HG03378 (cell line): ENCODE measurements around the gene MINK1.
A peak's percentile ranks its signal among the peaks of the same experiment; 100 is the strongest.
"Not testable (repeated sequence)": the region's sequence is repeated elsewhere in the genome, so short reads cannot be mapped to it uniquely, and the experiment has no call there.

Experiments
- ATAC-seq: cut with Tn5 transposase; IDR thresholded peaks from one replicate; pipeline ENCODE4 v1.9.1; 2021; ENCODE audit warnings: mild to moderate bottlenecking, moderate library complexity; ENCODE audit not compliant: unreplicated experiment

Gene MINK1

DNA sequence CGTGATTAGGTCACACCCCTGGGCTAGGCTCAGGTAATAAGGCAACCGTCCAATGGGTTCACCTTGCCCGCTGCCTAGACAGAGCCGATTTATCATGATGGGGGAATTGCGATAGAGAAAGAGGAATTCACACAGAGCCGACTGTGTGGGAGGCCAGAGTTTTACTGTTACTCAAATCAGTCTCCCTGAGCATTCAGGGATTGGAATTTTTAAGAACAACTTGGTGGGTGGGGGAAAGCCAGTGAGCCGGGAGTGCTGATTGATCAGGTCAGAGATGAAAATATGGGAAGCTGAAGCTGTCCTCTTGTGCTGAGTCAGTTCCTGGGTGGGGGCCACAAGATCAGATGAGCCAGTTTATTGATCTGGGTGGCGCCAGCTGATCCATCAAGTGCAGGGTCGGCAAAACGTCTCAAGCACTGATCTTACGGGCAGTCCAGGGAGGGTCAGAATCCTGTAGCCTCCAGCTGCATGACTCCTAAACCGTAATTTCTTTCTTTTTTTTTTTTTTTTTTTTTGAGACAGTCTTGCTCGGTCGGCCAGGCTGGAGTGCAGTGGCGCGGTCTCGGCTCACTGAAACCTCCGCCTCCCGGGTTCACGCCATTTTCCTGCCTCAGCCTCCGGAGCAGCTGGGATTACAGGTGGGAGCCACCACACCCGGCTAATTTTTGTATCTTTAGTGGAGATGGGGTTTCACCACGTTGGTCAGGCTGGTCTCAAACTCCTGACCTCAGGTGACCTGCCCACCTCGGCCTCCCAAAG lies 93.6 kb downstream of the MINK1 start:
- ATAC-seq = not testable (repeated sequence)

DNA sequence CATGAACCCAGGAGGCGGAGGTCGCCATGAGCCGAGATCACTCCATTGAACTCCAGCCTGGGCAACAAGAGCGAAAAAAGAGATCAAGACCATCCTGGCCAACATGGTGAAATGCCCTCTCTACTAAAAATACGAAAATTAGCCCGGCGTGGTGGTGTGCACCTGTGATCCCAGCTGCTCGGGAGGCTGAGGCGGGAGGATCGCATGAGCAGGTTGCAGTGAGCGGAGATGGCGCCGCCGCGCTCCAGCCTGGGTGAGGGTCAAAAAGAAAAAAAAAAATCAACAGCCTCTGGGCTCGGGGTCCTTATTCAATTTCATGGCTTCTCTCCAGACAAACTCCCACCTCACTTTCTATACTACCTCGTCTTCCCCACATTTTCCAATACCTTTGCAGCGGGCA lies 95.7 kb downstream of the MINK1 start:
- no peak for ATAC-seq

DNA sequence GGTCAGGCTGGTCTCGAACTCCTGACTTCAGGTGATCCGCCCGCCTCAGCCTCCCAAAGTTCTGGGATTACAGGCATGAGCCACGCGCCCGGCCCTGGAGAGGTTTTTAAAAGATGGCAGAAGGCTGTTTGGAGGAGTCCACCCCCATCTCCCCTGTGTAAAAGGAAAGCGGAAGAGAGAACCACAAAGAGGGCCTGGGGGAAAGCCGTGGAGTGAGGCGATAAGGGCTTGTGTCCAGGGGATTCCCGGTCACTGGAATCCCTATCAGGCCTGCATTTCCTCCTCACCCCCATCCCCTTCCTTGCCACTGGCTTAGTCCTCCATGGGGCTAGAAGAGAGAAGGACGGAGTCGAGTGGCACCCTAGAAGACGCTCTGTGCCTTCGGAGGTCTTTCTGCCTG lies 98.8 kb downstream of the MINK1 start, which contains the start of gene GP1BA:
Gene GP1BA, plus strand, starts transcription at position 315 of the 400 bp plus-strand sequence. CDS start 328 bp downstream, outside the sequence.
- no peak for ATAC-seq

DNA sequence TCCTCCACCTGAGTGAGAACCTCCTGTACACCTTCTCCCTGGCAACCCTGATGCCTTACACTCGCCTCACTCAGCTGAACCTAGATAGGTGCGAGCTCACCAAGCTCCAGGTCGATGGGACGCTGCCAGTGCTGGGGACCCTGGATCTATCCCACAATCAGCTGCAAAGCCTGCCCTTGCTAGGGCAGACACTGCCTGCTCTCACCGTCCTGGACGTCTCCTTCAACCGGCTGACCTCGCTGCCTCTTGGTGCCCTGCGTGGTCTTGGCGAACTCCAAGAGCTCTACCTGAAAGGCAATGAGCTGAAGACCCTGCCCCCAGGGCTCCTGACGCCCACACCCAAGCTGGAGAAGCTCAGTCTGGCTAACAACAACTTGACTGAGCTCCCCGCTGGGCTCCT lies 99.6 kb downstream of the MINK1 start:
- no peak for ATAC-seq

GRCh38 chr17:4933646-4934045 lies 100.5 kb downstream of the MINK1 start:
- ATAC-seq = no peak

GRCh38 chr17:4934173-4934979 lies 101.2 kb downstream of the MINK1 start:
- no peak for ATAC-seq

DNA sequence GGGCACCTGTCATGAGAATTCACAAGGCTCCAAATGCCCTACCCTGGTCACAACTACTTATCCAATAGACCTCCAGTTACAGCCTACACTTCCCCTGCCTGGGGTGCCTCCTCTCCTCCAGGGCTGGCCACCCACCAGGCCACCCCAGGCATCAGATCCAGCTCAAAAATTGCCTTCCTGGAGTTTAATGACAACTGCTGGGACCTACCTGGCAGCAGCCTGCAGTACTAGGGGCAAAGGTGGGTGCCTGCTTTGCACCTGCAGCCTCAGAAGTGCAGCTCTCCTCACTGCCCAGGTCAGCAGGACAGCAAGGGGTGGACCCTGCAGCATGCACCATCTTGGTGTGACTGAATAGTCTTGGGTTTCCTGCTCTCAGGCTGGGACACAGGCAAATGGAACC lies 102.5 kb downstream of the MINK1 start:
- no peak for ATAC-seq

DNA sequence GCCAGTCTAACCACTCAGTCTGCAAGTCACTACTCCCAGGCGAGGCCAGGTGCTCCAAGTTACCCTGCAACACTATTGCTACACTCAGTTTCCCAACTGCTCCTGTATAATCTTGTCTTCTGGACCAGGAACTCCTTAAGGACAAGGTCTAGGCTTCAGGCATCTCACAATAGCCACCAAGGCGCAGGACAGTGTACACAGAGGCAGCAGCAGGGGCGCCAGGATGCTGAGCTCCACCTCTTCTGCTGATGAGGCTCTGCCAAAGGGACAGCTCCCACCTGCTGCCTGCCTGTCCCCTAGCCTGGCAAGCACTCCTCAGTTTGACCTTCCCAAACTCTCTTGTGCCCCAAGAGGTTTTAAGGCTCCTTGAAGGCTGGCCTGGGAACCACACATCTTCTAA lies 103.3 kb downstream of the MINK1 start:
- no peak for ATAC-seq

GRCh38 chr17:4937553-4937952 lies 104.4 kb downstream of the MINK1 start:
- no peak for ATAC-seq

GRCh38 chr17:4938069-4938491 lies 104.9 kb downstream of the MINK1 start:
- ATAC-seq = no peak

DNA sequence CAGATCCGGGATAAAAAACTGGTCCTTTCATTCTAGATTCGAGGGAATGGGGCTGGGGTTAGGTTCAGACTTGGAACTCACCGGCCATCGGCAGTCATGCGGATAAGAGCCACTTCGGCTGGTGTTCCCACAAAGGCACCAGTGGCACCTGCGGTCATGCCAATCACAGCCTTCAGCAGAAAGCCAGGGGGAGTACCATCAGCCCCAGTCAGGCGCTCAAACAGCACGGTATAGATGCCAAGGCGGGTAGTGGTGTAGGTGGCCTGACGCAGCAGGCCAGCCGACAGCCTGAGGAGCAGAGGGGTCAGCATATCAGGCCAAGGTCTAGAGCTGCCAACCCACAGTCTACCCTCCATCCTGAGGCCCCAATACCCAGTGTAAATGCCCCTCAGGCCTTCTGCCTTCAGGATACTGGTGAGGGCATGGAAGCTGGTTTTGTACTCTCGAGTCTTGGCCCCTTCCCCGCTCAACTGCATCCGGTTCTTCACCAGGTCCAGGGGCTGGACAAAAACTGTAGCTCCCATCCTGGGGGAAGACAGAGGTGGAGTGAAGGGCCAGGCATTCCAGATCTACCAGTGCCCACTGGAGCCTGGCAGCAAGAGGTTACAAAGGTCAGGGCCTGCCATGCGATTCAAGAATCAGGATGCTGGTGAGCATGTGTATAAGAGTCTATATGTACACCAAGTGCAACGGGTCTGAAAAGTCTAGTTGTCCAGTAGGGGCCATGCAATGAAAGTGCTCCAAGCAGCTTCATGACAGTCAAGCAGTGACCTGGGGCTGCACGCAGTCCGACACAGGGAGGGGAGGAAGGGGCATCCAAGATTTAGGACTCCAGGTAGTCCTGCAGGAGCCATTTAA lies 105.8 kb downstream of the MINK1 start:
- ATAC-seq = no peak

- peak; percentile 6 for ATAC-seq
Measured at GRCh38 chr17:4939546-4939795, 106.3 kb downstream of the MINK1 start.

DNA sequence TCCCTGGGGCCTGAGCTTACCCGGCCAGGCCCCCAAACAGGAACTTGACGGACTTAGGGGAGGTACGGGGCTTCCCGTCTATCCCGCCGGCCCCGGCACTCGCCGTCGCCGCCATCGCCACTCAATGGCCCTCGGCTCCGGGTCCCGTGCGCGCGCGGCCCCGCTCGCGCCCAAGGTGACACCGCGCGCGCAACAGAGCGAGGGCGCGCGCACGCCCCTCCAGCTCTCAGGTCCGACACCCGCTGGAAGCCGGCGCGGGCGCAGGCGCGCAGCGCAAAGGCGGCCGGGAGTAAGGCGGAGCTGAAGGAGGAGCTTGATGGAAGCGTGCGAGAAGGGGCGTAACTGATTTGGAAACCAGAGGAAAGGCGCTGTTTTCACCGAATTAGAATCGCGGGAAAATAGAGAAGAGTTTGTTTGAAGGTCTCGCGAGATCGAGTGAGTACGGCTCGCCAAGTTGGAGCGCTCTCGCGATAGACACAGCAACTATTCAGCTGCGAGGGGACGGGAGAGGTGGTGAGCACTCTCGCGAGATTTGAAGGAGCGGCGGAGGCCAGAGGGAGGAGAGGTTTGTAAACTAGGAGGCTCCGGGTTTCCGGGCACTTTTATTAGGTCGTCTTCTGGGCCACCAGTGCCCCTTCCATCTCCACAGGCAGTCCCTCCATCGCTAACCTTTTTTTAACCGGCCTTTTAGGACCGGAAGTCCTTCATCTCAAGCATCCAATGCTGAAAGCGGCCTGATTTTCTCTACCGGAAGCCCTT lies 106.8 kb downstream of the MINK1 start, which contains the start of the genes RNF167 and SLC25A11:
Gene RNF167, plus strand, starts transcription at position 473 of the 759 bp plus-strand sequence. CDS start 642 bp downstream, outside the sequence.
Gene SLC25A11, minus strand, starts transcription at position 251 of the 759 bp plus-strand sequence. Its CDS starts 136 bp downstream, at position 115.
- ATAC-seq = peak; percentile 77

DNA sequence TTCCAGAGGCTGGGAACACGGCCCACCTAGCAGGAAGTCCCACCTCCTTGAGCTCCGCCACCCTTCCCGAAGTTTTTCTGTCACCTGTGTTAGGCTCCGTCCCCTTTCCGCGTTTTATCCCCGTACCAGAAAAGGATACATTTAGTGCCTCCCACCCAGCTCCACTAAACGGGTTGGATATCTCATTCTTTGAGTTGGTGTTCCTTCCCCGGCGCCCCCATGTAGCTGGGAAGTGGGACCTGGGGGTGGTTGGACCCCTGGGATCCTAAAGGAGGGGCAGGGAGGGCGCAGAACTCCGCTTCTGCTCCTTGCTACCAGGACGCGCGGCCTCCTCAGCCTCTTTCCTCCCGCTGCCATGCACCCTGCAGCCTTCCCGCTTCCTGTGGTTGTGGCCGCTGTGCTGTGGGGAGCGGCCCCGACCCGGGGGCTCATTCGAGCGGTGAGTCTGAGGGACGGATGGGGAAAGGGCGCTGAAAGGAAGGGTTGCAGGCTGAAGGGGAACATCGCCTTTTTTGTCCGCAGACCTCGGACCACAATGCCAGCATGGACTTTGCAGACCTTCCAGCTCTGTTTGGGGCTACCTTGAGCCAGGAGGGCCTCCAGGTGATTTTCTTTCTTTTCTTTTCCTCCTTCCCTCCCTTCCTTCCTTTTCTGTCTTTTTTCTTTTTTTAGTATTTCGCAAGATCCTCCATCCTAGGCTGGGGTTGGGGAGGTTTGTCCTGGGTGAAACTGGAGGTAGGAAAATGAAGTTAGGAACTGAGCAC lies 107.6 kb downstream of the MINK1 start:
- ATAC-seq = no peak

GRCh38 chr17:4941319-4941610 lies 108.1 kb downstream of the MINK1 start:
- no peak for ATAC-seq

- ATAC-seq = no peak
Measured at GRCh38 chr17:4942760-4943508, 109.8 kb downstream of the MINK1 start.

DNA sequence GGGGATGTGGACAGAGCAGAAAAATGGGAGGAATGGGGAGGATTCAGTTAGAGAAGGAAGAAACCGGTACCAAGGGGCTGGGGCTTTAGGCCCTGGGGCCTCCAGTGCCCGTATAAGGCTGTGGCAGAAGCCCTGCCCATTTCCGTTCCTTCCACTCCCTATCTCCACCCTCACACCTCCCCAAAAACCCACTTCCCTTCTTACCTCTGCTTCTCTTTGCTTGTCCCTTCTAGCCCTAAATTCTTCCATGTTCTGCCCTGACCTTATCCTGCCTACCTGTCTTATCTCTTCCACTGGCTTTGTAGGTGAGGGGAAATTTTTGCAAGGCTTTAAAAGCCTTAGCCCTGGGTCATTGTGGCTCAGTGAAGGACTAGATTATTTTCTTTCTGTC lies 111.0 kb downstream of the MINK1 start:
- ATAC-seq = no peak

DNA sequence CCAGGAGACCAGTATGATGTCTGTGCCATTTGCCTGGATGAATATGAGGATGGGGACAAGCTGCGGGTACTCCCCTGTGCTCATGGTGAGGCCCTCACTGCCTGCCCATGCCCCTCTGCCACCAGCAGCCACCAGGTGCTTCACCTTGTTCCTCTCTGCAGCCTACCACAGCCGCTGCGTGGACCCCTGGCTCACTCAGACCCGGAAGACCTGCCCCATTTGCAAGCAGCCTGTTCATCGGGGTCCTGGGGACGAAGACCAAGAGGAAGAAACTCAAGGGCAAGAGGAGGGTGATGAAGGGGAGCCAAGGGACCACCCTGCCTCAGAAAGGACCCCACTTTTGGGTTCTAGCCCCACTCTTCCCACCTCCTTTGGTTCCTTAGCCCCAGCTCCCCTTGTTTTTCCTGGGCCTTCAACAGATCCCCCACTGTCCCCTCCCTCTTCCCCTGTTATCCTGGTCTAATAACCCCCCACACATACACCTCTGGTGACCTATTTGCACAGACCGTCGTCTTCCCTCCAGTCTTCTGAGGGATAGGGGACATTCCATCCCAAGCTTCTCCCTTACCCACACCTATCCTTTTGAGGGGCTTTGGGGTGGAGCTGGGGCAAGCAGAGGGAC lies 111.5 kb downstream of the MINK1 start:
- no peak for ATAC-seq
